Measurements from ENCODE around the gene ENTPD6.

The ENTPD6 gene

GRCh38 chr20:25203089-25203488 lies 7.6 kb downstream of the ENTPD6 start:
- Histone ChIP-seq H3K9me3 (ENCODE audit: control insufficient read depth in 1 of 2, low read length in 2 of 2) (no peaks in the 10 kb centered on the region), H3K4me1 (ENCODE audit: control insufficient read depth in 1 of 2, insufficient read depth in 2 of 2, low read length in 2 of 2) (peaks cover 0 to 14% of the 10 kb centered on the region in 2 donors), H3K36me3 (ENCODE audit: control insufficient read depth in 1 of 2, insufficient read depth in 2 of 2, low read length in 2 of 2) (peaks cover 0 to 10% of the 10 kb centered on the region in 2 donors), H3K27ac (ENCODE audit: low read length) (no peak overlapping the region), H3K27me3 (ENCODE audit: low read depth, low read length) (no peaks in the 10 kb centered on the region), H3K4me3 (ENCODE audit: low read depth in 1 of 2, low read length in 2 of 2) (no peak overlapping the region)

DNA sequence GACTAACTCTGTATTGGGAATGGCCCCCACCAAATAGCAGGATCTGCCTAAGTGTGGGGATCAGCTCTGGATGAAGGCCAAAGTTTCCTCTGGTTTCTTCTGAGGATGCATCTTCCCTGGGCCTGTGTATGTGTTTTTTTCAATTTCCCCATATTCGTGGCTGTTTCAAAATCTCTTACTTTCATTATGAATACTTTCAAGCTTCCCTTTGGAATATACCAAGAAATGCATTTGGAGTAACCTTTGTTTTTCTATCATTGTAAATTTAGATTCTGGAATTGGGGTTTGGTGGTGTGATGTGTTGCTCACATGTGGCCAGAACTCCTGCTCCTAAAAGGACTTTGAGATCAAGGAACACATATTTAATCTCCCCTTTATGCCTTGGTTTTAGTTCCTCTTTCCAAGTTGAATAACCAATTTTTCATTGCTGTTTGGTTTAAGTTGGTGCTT lies 8.4 kb downstream of the ENTPD6 start:
- H3K36me3 ChIP-seq (ENCODE audit: control insufficient read depth in 1 of 2, insufficient read depth in 2 of 2, low read length in 2 of 2) = peaks cover 0 to 10% of the 10 kb centered on the region in 2 donors
- H3K27me3 ChIP-seq (ENCODE audit: low read depth, low read length) = no peaks in the 10 kb centered on the region
- no peak overlapping the region for H3K27ac ChIP-seq (ENCODE audit: low read length)
- H3K4me1 ChIP-seq (ENCODE audit: control insufficient read depth in 1 of 2, insufficient read depth in 2 of 2, low read length in 2 of 2) = peaks cover 0 to 10% of the 10 kb centered on the region in 2 donors
- no peak overlapping the region for H3K4me3 ChIP-seq (ENCODE audit: low read depth in 1 of 2, low read length in 2 of 2)
- H3K9me3 ChIP-seq (ENCODE audit: control insufficient read depth in 1 of 2, low read length in 2 of 2) = no peaks in the 10 kb centered on the region

- Histone ChIP-seq H3K9me3 (ENCODE audit: control insufficient read depth in 1 of 2, low read length in 2 of 2) (no peaks in the 10 kb centered on the region), H3K27ac (ENCODE audit: low read length) (no peak overlapping the region), H3K4me1 (ENCODE audit: control insufficient read depth in 1 of 2, insufficient read depth in 2 of 2, low read length in 2 of 2) (peaks cover 0 to 3% of the 10 kb centered on the region in 2 donors), H3K4me3 (ENCODE audit: low read depth in 1 of 2, low read length in 2 of 2) (no peak overlapping the region), H3K36me3 (ENCODE audit: control insufficient read depth in 1 of 2, insufficient read depth in 2 of 2, low read length in 2 of 2) (peaks cover 0 to 12% of the 10 kb centered on the region in 2 donors), H3K27me3 (ENCODE audit: low read depth, low read length) (no peaks in the 10 kb centered on the region)
These were observed 9.2 kb downstream of the ENTPD6 start for GRCh38 chr20:25204550-25205276.

DNA sequence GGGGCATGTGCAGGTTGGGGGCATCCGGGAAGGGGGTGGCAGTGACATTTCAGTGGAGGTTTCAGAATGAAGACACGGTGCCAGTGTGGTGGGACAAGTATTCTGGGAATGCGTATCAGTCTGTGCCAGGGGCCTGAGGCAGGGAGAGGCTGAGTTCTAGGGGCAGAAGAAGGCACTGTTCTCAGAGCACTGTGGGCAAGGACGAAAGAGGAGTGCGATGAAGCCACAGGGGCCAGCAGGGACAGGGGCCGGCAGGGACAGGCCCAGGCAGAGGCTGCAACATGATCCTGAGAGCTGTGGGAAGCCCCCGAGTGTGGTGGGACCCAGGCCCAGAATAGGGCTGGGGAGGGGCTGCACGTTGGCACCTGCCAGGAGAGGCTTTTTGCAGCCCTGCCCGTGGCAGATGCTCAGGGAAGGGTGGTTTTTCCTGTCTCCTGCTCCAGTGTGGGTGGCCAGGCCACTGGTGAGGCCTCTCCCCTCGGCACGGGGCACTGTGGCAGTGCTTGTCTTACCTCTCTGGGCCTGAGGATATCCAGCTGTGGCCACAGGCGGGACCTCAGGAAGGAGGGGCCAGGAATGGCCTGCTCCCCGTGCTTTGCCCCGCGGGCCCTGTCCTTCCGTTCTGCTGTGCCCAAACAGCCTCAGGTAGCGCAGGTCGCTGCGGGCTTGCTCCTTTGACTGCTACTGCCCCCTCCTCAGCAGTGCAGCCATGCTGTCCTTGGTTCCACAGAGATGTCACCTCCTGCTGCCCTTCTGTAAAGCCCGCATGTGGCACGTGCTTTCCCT lies 10.0 kb downstream of the ENTPD6 start:
- H3K27ac ChIP-seq (ENCODE audit: low read length) = no peak overlapping the region
- H3K9me3 ChIP-seq (ENCODE audit: control insufficient read depth in 1 of 2, low read length in 2 of 2) = no peaks in the 10 kb centered on the region
- H3K4me3 ChIP-seq (ENCODE audit: low read depth in 1 of 2, low read length in 2 of 2) = no peak overlapping the region
- peaks cover 0 to under 1% of the 10 kb centered on the region in 2 donors for H3K4me1 ChIP-seq (ENCODE audit: control insufficient read depth in 1 of 2, insufficient read depth in 2 of 2, low read length in 2 of 2)
- H3K36me3 ChIP-seq (ENCODE audit: control insufficient read depth in 1 of 2, insufficient read depth in 2 of 2, low read length in 2 of 2) = peaks cover 0 to 20% of the 10 kb centered on the region in 2 donors
- no peaks in the 10 kb centered on the region for H3K27me3 ChIP-seq (ENCODE audit: low read depth, low read length)

DNA sequence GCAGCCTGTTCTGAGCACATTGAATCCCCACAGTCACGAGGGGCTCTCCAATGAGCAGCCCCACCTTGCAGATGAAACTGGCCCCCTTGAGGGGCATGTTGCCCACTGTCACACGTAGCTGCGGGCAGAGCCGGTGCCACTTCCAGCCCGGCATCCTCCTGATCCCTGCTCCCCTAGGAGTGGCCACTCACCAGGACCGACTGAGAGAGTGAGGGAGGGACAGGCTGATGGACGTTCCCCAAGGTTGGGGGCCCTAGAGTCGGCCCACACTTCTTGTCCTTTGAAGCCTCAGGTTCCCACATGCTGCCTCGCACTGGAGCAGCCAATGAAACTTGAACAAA lies 10.5 kb downstream of the ENTPD6 start:
- no peaks in the 10 kb centered on the region for H3K4me1 ChIP-seq (ENCODE audit: control insufficient read depth in 1 of 2, insufficient read depth in 2 of 2, low read length in 2 of 2)
- H3K27me3 ChIP-seq (ENCODE audit: low read depth, low read length) = no peaks in the 10 kb centered on the region
- H3K27ac ChIP-seq (ENCODE audit: low read length) = no peak overlapping the region
- H3K9me3 ChIP-seq (ENCODE audit: control insufficient read depth in 1 of 2, low read length in 2 of 2) = no peaks in the 10 kb centered on the region
- H3K36me3 ChIP-seq (ENCODE audit: control insufficient read depth in 1 of 2, insufficient read depth in 2 of 2, low read length in 2 of 2) = peaks cover 0 to 25% of the 10 kb centered on the region in 2 donors
- H3K4me3 ChIP-seq (ENCODE audit: low read depth in 1 of 2, low read length in 2 of 2) = no peak overlapping the region

- H3K36me3 ChIP-seq (ENCODE audit: control insufficient read depth in 1 of 2, insufficient read depth in 2 of 2, low read length in 2 of 2) = peaks cover 2 to 31% of the 10 kb centered on the region in 2 donors
- H3K4me3 ChIP-seq (ENCODE audit: low read depth in 1 of 2, low read length in 2 of 2) = no peak overlapping the region
- H3K9me3 ChIP-seq (ENCODE audit: control insufficient read depth in 1 of 2, low read length in 2 of 2) = no peaks in the 10 kb centered on the region
- no peaks in the 10 kb centered on the region for H3K4me1 ChIP-seq (ENCODE audit: control insufficient read depth in 1 of 2, insufficient read depth in 2 of 2, low read length in 2 of 2)
- H3K27ac ChIP-seq (ENCODE audit: low read length) = no peak overlapping the region
- no peaks in the 10 kb centered on the region for H3K27me3 ChIP-seq (ENCODE audit: low read depth, low read length)
These were observed 11.0 kb downstream of the ENTPD6 start for GRCh38 chr20:25206548-25206947.

DNA sequence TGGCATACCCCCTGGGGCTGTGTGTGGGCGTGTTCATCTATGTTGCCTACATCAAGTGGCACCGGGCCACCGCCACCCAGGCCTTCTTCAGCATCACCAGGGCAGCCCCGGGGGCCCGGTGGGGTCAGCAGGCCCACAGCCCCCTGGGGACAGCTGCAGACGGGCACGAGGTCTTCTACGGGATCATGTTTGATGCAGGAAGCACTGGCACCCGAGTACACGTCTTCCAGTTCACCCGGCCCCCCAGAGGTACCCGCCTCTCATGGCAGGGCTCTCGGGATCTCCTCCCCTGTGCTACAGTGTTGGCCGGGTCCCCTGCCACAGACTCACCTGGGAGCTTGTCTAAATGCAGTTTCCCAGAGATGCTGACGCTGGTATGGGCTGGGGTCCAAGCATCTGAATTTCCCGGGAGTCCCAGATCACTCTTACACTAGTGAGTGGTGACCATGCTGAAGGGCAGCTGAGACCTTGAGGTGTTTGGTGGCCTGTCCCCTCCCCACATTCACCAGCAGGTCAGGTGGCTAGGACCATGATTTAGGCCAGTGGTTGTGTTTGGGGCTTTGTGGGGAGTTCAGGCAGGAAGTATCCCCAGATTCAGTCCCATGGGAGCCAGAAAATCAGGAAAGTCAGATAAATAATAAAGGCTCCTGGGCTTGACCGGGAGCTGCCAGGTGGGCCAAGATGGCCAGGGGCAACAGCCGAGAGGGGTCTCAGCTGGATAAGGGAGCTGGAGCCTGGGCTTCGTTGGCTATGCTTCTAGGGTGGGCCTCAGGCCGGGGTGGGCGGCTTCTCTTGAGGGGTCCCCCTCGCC lies 11.8 kb downstream of the ENTPD6 start:
- no peaks in the 10 kb centered on the region for H3K27me3 ChIP-seq (ENCODE audit: low read depth, low read length)
- no peaks in the 10 kb centered on the region for H3K4me1 ChIP-seq (ENCODE audit: control insufficient read depth in 1 of 2, insufficient read depth in 2 of 2, low read length in 2 of 2)
- no peaks in the 10 kb centered on the region for H3K9me3 ChIP-seq (ENCODE audit: control insufficient read depth in 1 of 2, low read length in 2 of 2)
- H3K4me3 ChIP-seq (ENCODE audit: low read depth in 1 of 2, low read length in 2 of 2) = no peak overlapping the region
- H3K36me3 ChIP-seq (ENCODE audit: control insufficient read depth in 1 of 2, insufficient read depth in 2 of 2, low read length in 2 of 2) = peaks cover 10 to 39% of the 10 kb centered on the region in 2 donors
- H3K27ac ChIP-seq (ENCODE audit: low read length) = no peak overlapping the region

GRCh38 chr20:25207960-25208534 lies 12.5 kb downstream of the ENTPD6 start:
- Histone ChIP-seq H3K4me3 (ENCODE audit: low read depth in 1 of 2, low read length in 2 of 2) (no peak overlapping the region), H3K27ac (ENCODE audit: low read length) (no peak overlapping the region), H3K27me3 (ENCODE audit: low read depth, low read length) (no peaks in the 10 kb centered on the region), H3K36me3 (ENCODE audit: control insufficient read depth in 1 of 2, insufficient read depth in 2 of 2, low read length in 2 of 2) (peaks cover 13 to 43% of the 10 kb centered on the region in 2 donors), H3K4me1 (ENCODE audit: control insufficient read depth in 1 of 2, insufficient read depth in 2 of 2, low read length in 2 of 2) (no peaks in the 10 kb centered on the region), H3K9me3 (ENCODE audit: control insufficient read depth in 1 of 2, low read length in 2 of 2) (no peaks in the 10 kb centered on the region)

- no peak overlapping the region for H3K27ac ChIP-seq (ENCODE audit: low read length)
- H3K4me3 ChIP-seq (ENCODE audit: low read depth in 1 of 2, low read length in 2 of 2) = no peak overlapping the region
- peaks cover 23 to 56% of the 10 kb centered on the region in 2 donors for H3K36me3 ChIP-seq (ENCODE audit: control insufficient read depth in 1 of 2, insufficient read depth in 2 of 2, low read length in 2 of 2)
These were observed 13.9 kb downstream of the ENTPD6 start for GRCh38 chr20:25209400-25209799.

DNA sequence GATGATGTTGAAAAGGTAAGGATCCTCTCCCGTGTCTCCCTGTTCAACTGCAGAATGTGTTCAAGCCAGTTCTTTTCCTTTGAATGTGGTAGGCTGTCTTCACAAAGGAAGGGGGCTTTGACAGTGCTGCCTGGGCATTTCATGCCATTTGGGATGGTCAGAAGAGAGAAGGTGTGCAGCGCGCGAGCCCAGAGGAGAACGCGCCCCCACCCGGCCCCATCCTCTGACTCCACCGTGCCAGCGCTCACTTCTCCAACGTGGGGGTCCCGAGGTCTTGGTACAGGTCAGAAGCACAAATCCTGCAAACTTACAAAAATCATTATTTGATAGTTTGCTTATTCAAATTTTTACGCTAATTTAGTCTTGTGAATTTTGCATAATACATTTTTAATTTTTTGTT lies 14.4 kb downstream of the ENTPD6 start:
- H3K36me3 ChIP-seq (ENCODE audit: control insufficient read depth in 1 of 2, insufficient read depth in 2 of 2, low read length in 2 of 2) = peaks cover 26 to 61% of the 10 kb centered on the region in 2 donors
- H3K9me3 ChIP-seq (ENCODE audit: control insufficient read depth in 1 of 2, low read length in 2 of 2) = no peaks in the 10 kb centered on the region
- no peak overlapping the region for H3K27ac ChIP-seq (ENCODE audit: low read length)
- no peaks in the 10 kb centered on the region for H3K4me1 ChIP-seq (ENCODE audit: control insufficient read depth in 1 of 2, insufficient read depth in 2 of 2, low read length in 2 of 2)
- no peaks in the 10 kb centered on the region for H3K27me3 ChIP-seq (ENCODE audit: low read depth, low read length)
- no peak overlapping the region for H3K4me3 ChIP-seq (ENCODE audit: low read depth in 1 of 2, low read length in 2 of 2)

More at GRCh38 chr20:25209400-25209799, 13.9 kb downstream of the ENTPD6 start:
- Histone ChIP-seq H3K9me3 (ENCODE audit: control insufficient read depth in 1 of 2, low read length in 2 of 2) (no peaks in the 10 kb centered on the region), H3K27me3 (ENCODE audit: low read depth, low read length) (no peaks in the 10 kb centered on the region), H3K4me1 (ENCODE audit: control insufficient read depth in 1 of 2, insufficient read depth in 2 of 2, low read length in 2 of 2) (no peaks in the 10 kb centered on the region)

DNA sequence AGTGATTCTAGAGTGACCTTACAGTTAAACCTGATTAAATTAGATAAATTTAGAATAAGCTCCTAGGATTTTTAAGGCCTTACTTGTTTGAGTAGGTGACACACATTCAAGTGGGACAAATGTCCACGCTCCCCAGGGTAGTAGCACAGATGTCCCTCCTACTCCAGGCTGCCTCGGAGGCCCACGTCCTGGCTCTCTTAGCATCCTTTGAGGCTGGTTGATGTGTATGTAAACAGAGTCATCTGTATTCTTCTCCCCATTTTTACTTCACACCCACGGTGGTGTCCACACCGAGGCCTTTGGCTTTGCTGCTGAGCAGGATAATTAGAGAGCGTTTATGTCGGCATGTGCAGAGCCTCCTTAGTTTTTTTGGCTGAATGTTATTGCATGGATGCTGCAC lies 15.8 kb downstream of the ENTPD6 start:
- H3K27me3 ChIP-seq (ENCODE audit: low read depth, low read length) = no peaks in the 10 kb centered on the region
- no peaks in the 10 kb centered on the region for H3K4me1 ChIP-seq (ENCODE audit: control insufficient read depth in 1 of 2, insufficient read depth in 2 of 2, low read length in 2 of 2)
- H3K9me3 ChIP-seq (ENCODE audit: control insufficient read depth in 1 of 2, low read length in 2 of 2) = no peaks in the 10 kb centered on the region
- peaks cover 40 to 74% of the 10 kb centered on the region in 2 donors for H3K36me3 ChIP-seq (ENCODE audit: control insufficient read depth in 1 of 2, insufficient read depth in 2 of 2, low read length in 2 of 2)
- no peak overlapping the region for H3K27ac ChIP-seq (ENCODE audit: low read length)
- H3K4me3 ChIP-seq (ENCODE audit: low read depth in 1 of 2, low read length in 2 of 2) = no peak overlapping the region
